Thoracic aorta (tissue), 2 donors: Measurements from ENCODE around the gene SRCAP. TPM values are rescaled to one million over a fixed set of nuclear protein-coding genes. Genes with fewer than 3 reads are reported as not detected.

Source experiments
- ATAC-seq: fragments of 150-250 bp; one replicate; pipeline ENCODE4 v1.8.0; 2017; ENCODE audit warnings: low read depth; ENCODE audit not compliant: insufficient number of reproducible peaks, low FRiP score
- DNase-seq: peaks from one replicate; pipeline ENCODE4 v3.0.0-alpha.2; 2020; ENCODE audit warnings: low spot score
- H3K27ac ChIP-seq, 2 donors: fragments of 200-600 bp; sonication (generic); 1 replicate in 1 of 2; 2 replicates in 1 of 2; pipeline ENCODE4 v1.5.1; 2016; ENCODE audit warnings: mild to moderate bottlenecking in 2 of 2, moderate library complexity in 2 of 2
- H3K27me3 ChIP-seq: fragments of 200-600 bp; sonication (generic); replicated peaks from 2 replicates; pipeline ENCODE4 v1.6.0; 2016; ENCODE audit warnings: mild to moderate bottlenecking; ENCODE audit not compliant: insufficient read depth
- H3K36me3 ChIP-seq: fragments of 200-600 bp; sonication (generic); one replicate; pipeline ENCODE4 v1.5.1; 2016
- H3K4me1 ChIP-seq, 2 donors: fragments of 200-600 bp; sonication (generic); 1 replicate in 1 of 2; 2 replicates in 1 of 2; pipeline versions ENCODE4 v1.5.1 to v1.6.0; 2016; ENCODE audit warnings: low read depth in 2 of 2, mild to moderate bottlenecking in 1 of 2; ENCODE audit not compliant: control insufficient read depth in 1 of 2
- H3K4me3 ChIP-seq: fragments of 200-600 bp; sonication (generic); 2 replicates; pipeline ENCODE4 v1.5.1; 2016; ENCODE audit warnings: mild to moderate bottlenecking
- H3K9me3 ChIP-seq: fragments of 200-600 bp; sonication (generic); 2 replicates; pipeline ENCODE4 v1.5.1; 2016
- CTCF ChIP-seq: fragments of 200-600 bp; sonication (generic); IDR thresholded peaks from one replicate; pipeline ENCODE4 v1.5.1; 2019; ENCODE audit warnings: antibody characterized with exemption
- total RNA-seq, 2 donors: library from RNA; depleted of rRNA; stranded (reverse); fragments of >200 nt; gene quantifications; one replicate each; pipeline versions ENCODE4 v1.1.0 to v1.2.3, GENCODE V29; 2016

Gene SRCAP
- total RNA-seq, 2 donors from 2014 or later, result 39.9 to 86.1 TPM

GRCh38 chr16:30728899-30729672, 30.1 kb downstream of the SRCAP start:
- no peak overlapping the region for H3K4me3 ChIP-seq
- peaks cover 56% of the 10 kb centered on the region for H3K36me3 ChIP-seq
- H3K27ac ChIP-seq, result no peak overlapping the region
- no peak for TF ChIP-seq CTCF
- no peaks in the 10 kb centered on the region for H3K27me3 ChIP-seq
- no peak for ATAC-seq
- H3K9me3 ChIP-seq, result no peaks in the 10 kb centered on the region
- DNase-seq, result no peak
- H3K4me1 ChIP-seq, result no peaks in the 10 kb centered on the region

GRCh38 chr16:30731411-30731810, 32.4 kb downstream of the SRCAP start:
- DNase-seq, result no peak
- Histone ChIP-seq H3K27ac (no peak overlapping the region), H3K27me3 (no peaks in the 10 kb centered on the region)

GRCh38 chr16:30736995-30737793, 38.2 kb downstream of the SRCAP start:
- H3K4me1 ChIP-seq, result peaks cover 13 to 23% of the 10 kb centered on the region in 2 donors
- H3K27ac ChIP-seq, result no peak overlapping the region
- peaks cover 69% of the 10 kb centered on the region for H3K36me3 ChIP-seq
- ATAC-seq (no peak), DNase-seq (no peak)
- no peaks in the 10 kb centered on the region for H3K27me3 ChIP-seq
- no peaks in the 10 kb centered on the region for H3K9me3 ChIP-seq
- TF ChIP-seq CTCF, result no peak
- H3K4me3 ChIP-seq, result no peak overlapping the region

More at GRCh38 chr16:30731411-30731810, 32.4 kb downstream of the SRCAP start:
- no peak for ATAC-seq
- TF ChIP-seq CTCF, result no peak
- no peak overlapping the region for H3K4me3 ChIP-seq
- H3K36me3 ChIP-seq, result peaks cover 68% of the 10 kb centered on the region
- no peaks in the 10 kb centered on the region for H3K4me1 ChIP-seq
- H3K9me3 ChIP-seq, result no peaks in the 10 kb centered on the region

GRCh38 chr16:30737794-30738648, 39.0 kb downstream of the SRCAP start:
- H3K27ac ChIP-seq, result no peak overlapping the region
- H3K4me3 ChIP-seq, result no peak overlapping the region
- no peaks in the 10 kb centered on the region for H3K9me3 ChIP-seq
- peaks cover 13 to 23% of the 10 kb centered on the region in 2 donors for H3K4me1 ChIP-seq
- H3K36me3 ChIP-seq, result peaks cover 62% of the 10 kb centered on the region
- TF ChIP-seq CTCF, result no peak
- H3K27me3 ChIP-seq, result no peaks in the 10 kb centered on the region
- DNase-seq, result no peak
- ATAC-seq, result no peak
